Measurements from ENCODE around the gene DDR1. TPM values are rescaled to one million over a fixed set of nuclear protein-coding genes. Genes with fewer than 3 reads are reported as not detected.
"Not testable (repeated sequence)": the region's sequence is repeated elsewhere in the genome, so short reads cannot be mapped to it uniquely, and the experiment has no call there.

Gene DDR1
- total and polyA plus RNA-seq, 2 donors from 2014 or later = 95.8 to 362 TPM

DNA sequence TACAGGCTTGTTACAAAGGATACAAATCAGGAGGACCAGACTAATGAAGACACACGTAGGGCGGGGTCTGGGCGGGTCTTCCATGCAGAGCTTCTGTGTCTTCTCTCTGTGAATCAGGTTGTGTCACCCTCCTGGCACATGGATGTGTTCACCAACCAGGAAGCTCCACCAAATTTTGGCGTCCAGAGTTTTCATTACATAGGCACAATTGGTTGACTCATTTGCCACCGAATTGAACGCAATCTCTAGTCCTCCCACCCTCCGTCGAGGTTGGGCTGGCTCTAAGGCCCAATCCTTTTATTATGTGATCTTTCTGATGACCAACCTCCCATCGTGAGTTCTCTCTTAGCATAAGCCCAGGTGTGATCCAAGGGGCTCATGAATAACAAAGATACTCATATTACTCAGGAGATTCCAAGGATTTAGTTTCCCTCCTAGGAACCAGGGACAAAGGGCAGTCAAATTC lies 36.3 kb upstream of the DDR1 start:
- H3K4me1 ChIP-seq (ENCODE audit: control insufficient read depth in 2 of 3, insufficient read depth in 2 of 3, low read depth in 1 of 3, low read length in 3 of 3) = peaks cover 0 to 19% (median 17%) of the 10 kb centered on the region in 3 donors
- no peak overlapping the region for H3K27ac ChIP-seq (ENCODE audit: low read depth in 2 of 2, low read length in 2 of 2)
- FAIRE-seq = no peak

DNA sequence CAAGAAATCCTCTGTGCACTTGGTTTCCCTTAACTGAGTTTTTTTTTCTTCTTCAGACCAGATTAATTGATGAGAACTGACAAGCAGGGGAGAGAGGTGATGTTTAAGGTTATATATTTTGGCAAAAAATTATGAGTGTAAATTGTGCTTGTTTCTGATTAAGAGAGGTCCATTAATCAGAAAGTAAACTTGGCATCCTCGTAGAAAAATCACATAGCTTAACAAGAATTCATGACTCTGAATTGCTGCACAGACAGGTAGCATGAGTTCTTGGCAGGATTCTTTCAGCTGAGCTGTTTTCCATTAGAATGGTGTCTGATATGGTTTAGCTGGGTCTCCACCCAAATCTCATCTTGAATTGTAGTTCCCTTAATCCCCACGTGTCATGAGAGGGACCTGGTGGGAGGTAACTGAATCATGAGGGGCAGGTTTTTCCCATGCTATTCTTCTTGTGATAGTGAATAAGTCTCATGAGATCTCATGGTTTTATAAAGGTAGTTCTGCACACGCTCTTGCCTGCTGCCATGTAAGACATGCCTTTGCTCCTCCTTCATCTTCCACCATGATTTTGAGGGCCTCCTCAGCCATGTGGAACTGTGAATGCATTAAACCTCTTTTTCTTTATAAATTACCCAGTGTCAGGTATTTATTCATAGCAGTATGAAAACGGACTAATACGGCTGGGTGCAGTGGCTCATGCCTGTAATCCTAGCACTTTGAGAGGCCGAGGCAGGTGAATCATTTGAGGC lies 34.2 kb upstream of the DDR1 start:
- intact Hi-C loops (cut with DNase I) = no loop called here

More for the DNA sequence above, 36.3 kb upstream of the DDR1 start:
- no peak for DNase-seq
- Histone ChIP-seq H3K9ac (ENCODE audit: low read length in 3 of 3) (no peak overlapping the region), H3K36me3 (ENCODE audit: control insufficient read depth in 2 of 3, insufficient read depth in 3 of 3, low read length in 3 of 3) (no peaks in the 10 kb centered on the region), H3K9me3 (ENCODE audit: control insufficient read depth in 2 of 3, insufficient read depth in 1 of 3, low read length in 3 of 3) (no peaks in the 10 kb centered on the region), H3K27me3 (ENCODE audit: control insufficient read depth, insufficient read depth, low read length) (no peaks in the 10 kb centered on the region), H3K4me3 (ENCODE audit: low read length in 3 of 3) (no peak overlapping the region)
- intact Hi-C loops (cut with DNase I) = no loop called here
- TF ChIP-seq, protein P1, sequence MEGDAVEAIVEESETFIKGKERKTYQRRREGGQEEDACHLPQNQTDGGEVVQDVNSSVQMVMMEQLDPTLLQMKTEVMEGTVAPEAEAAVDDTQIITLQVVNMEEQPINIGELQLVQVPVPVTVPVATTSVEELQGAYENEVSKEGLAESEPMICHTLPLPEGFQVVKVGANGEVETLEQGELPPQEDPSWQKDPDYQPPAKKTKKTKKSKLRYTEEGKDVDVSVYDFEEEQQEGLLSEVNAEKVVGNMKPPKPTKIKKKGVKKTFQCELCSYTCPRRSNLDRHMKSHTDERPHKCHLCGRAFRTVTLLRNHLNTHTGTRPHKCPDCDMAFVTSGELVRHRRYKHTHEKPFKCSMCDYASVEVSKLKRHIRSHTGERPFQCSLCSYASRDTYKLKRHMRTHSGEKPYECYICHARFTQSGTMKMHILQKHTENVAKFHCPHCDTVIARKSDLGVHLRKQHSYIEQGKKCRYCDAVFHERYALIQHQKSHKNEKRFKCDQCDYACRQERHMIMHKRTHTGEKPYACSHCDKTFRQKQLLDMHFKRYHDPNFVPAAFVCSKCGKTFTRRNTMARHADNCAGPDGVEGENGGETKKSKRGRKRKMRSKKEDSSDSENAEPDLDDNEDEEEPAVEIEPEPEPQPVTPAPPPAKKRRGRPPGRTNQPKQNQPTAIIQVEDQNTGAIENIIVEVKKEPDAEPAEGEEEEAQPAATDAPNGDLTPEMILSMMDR (IDR thresholded peaks at IDR 0.05; ENCODE audit: borderline replicate concordance, extremely low read depth, insufficient read depth) = no peak

DNA sequence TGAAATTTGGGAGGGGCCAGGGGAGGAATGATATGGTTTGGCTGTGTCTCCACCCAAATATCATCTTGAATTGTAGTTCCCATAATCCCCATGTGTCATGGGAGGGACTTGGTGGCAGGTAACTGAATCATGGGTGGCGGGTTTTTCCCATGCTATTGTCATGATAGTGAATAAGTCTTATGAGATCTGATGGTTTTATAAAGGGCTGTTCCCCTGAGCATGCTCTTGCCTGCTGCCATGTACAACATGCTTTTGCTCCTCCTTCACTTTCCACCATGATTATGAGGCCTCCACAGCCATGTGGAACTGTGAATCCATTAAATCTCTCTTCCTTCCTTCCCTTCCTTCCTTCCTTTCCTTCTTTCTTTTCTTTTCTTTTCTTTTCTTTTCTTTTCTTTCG lies 31.9 kb upstream of the DDR1 start:
- FAIRE-seq = not testable (repeated sequence)

More for the DNA sequence above, 34.2 kb upstream of the DDR1 start:
- TF ChIP-seq, protein P1 (IDR thresholded peaks at IDR 0.05; ENCODE audit: borderline replicate concordance, extremely low read depth, insufficient read depth) = no peak
- H3K27ac ChIP-seq (ENCODE audit: low read depth in 2 of 2, low read length in 2 of 2) = no peak overlapping the region
- no peaks in the 10 kb centered on the region for H3K36me3 ChIP-seq (ENCODE audit: control insufficient read depth in 2 of 3, insufficient read depth in 3 of 3, low read length in 3 of 3)
- no peaks in the 10 kb centered on the region for H3K9me3 ChIP-seq (ENCODE audit: control insufficient read depth in 2 of 3, insufficient read depth in 1 of 3, low read length in 3 of 3)
- DNase-seq (no peak), FAIRE-seq (no peak)
- H3K4me3 ChIP-seq (ENCODE audit: low read length in 3 of 3) = no peak overlapping the region
- H3K4me1 ChIP-seq (ENCODE audit: control insufficient read depth in 2 of 3, insufficient read depth in 2 of 3, low read depth in 1 of 3, low read length in 3 of 3) = peaks cover 0 to 5% (median 0%) of the 10 kb centered on the region in 3 donors
- H3K9ac ChIP-seq (ENCODE audit: low read length in 3 of 3) = no peak overlapping the region
- no peaks in the 10 kb centered on the region for H3K27me3 ChIP-seq (ENCODE audit: control insufficient read depth, insufficient read depth, low read length)

DNA sequence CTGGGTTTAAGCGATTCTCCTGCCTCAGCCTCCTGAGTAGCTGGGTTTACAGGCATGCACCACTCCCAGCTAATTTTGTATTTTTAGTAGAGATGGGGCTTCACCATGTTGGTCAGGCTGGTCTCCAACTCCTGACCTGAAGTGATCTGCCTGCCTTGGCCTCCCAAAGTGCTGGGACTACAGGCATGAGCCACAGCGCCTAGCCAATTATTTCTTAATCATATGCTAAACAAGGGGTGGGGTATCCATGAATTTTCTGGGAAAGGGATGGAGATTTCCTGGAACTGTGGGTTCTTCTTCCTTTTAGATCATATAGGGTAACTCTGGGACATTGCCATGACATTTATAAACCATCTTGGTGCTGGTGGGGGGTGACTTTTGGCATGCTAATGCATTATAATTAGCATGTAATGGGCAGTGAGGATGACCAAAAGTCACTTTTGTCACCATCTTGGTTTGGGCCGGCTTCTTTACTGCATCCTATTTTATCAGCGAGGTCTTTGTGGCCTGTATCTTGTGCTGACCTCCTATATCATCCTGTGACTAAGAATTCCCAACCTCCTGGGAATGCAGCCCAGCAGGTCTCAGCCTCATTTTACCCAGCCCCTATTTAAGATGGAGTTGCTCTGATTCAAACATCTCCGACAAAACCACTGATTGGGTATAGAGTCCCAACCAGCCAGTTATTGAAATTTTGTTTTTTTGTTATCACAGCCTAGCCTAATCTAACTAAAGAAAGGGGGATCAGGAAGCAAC lies 29.9 kb upstream of the DDR1 start:
- no peak overlapping the region for H3K4me3 ChIP-seq (ENCODE audit: low read length in 3 of 3)
- no peak overlapping the region for H3K9ac ChIP-seq (ENCODE audit: low read length in 3 of 3)
- H3K36me3 ChIP-seq (ENCODE audit: control insufficient read depth in 2 of 3, insufficient read depth in 3 of 3, low read length in 3 of 3) = no peaks in the 10 kb centered on the region
- no peak for FAIRE-seq
- TF ChIP-seq, protein P1 (IDR thresholded peaks at IDR 0.05; ENCODE audit: borderline replicate concordance, extremely low read depth, insufficient read depth) = no peak
- H3K4me1 ChIP-seq (ENCODE audit: control insufficient read depth in 2 of 3, insufficient read depth in 2 of 3, low read depth in 1 of 3, low read length in 3 of 3) = peaks cover 4 to 11% (median 7%) of the 10 kb centered on the region in 3 donors
- H3K27ac ChIP-seq (ENCODE audit: low read depth in 2 of 2, low read length in 2 of 2) = no peak overlapping the region
- H3K9me3 ChIP-seq (ENCODE audit: control insufficient read depth in 2 of 3, insufficient read depth in 1 of 3, low read length in 3 of 3) = no peaks in the 10 kb centered on the region
- no peak for DNase-seq
- H3K27me3 ChIP-seq (ENCODE audit: control insufficient read depth, insufficient read depth, low read length) = no peaks in the 10 kb centered on the region
- intact Hi-C loops (cut with DNase I) = no loop called here

More for the DNA sequence above, 31.9 kb upstream of the DDR1 start:
- H3K4me1 ChIP-seq (ENCODE audit: control insufficient read depth in 2 of 3, insufficient read depth in 2 of 3, low read depth in 1 of 3, low read length in 3 of 3); H3K4me3 ChIP-seq (ENCODE audit: low read length in 3 of 3); H3K27me3 ChIP-seq (ENCODE audit: control insufficient read depth, insufficient read depth, low read length); H3K36me3 ChIP-seq (ENCODE audit: control insufficient read depth in 2 of 3, insufficient read depth in 3 of 3, low read length in 3 of 3); DNase-seq; intact Hi-C loops (cut with DNase I); H3K27ac ChIP-seq (ENCODE audit: low read depth in 2 of 2, low read length in 2 of 2); H3K9me3 ChIP-seq (ENCODE audit: control insufficient read depth in 2 of 3, insufficient read depth in 1 of 3, low read length in 3 of 3); H3K9ac ChIP-seq (ENCODE audit: low read length in 3 of 3): not testable (repeated sequence)
